Mammary epithelial cell (primary cell): ENCODE results near the gene DBT.

ENCODE experiments used
- EZH2 ChIP-seq: IDR thresholded peaks from 2 replicates; pipeline ENCODE4 v1.6.1; 2012; ENCODE audit warnings: low read length, inconsistent platforms, borderline replicate concordance
- TF ChIP-seq, protein P1 (sequence below), 2 donors: IDR thresholded peaks in 1 of 2; conservative IDR thresholded peaks in 1 of 2; 2 replicates each; pipeline ENCODE4 v1.5.1; 2011 to 2012; ENCODE audit warnings: inconsistent platforms in 2 of 2, low read length in 2 of 2, mild to moderate bottlenecking in 2 of 2, control low read depth in 1 of 2, low read depth in 1 of 2; ENCODE audit not compliant: insufficient read depth in 1 of 2; ENCODE audit errors: extremely low read depth in 1 of 2

GRCh38 chr1:100188617-100189016 lies 61.0 kb downstream of the DBT start:
- TF ChIP-seq, protein P1, sequence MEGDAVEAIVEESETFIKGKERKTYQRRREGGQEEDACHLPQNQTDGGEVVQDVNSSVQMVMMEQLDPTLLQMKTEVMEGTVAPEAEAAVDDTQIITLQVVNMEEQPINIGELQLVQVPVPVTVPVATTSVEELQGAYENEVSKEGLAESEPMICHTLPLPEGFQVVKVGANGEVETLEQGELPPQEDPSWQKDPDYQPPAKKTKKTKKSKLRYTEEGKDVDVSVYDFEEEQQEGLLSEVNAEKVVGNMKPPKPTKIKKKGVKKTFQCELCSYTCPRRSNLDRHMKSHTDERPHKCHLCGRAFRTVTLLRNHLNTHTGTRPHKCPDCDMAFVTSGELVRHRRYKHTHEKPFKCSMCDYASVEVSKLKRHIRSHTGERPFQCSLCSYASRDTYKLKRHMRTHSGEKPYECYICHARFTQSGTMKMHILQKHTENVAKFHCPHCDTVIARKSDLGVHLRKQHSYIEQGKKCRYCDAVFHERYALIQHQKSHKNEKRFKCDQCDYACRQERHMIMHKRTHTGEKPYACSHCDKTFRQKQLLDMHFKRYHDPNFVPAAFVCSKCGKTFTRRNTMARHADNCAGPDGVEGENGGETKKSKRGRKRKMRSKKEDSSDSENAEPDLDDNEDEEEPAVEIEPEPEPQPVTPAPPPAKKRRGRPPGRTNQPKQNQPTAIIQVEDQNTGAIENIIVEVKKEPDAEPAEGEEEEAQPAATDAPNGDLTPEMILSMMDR (conservative IDR thresholded peaks at IDR 0.05 in 1 of 2, IDR thresholded peaks at IDR 0.05 in 1 of 2; ENCODE audit: extremely low read depth in 1 of 2, insufficient read depth in 1 of 2, low read depth in 1 of 2, low read length in 2 of 2): no peak
- TF ChIP-seq EZH2: no peak
